ELF-1 (cell line): ENCODE results near the gene CCDC88A.
"Not testable (repeated sequence)": the region's sequence is repeated elsewhere in the genome, so short reads cannot be mapped to it uniquely, and the experiment has no call there.

Experiments used
- DNase-seq: peaks from one replicate; pipeline ENCODE4 v3.0.0-alpha.2; 2016; ENCODE audit warnings: low read depth, low spot score

Gene CCDC88A

DNA sequence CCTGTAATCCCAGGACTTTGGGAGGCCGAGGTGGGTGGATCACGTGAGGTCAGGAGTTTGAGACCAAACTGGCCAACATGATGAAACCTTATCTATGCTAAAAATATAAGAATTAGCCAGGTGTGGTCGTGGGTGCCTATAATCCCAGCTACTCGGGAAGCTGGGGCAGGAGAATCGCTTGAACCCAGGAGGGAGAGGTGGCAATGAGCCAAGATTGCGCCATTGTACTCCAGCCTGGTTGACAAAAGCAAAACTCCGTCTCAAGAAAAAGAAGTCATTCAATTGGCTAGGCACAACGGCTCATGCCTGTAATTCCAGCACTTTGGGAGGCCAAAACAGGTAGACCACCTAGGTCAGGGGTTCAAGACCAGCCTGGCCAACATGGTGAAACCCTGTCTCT lies 178.1 kb downstream of the CCDC88A start:
- DNase-seq: not testable (repeated sequence)

DNA sequence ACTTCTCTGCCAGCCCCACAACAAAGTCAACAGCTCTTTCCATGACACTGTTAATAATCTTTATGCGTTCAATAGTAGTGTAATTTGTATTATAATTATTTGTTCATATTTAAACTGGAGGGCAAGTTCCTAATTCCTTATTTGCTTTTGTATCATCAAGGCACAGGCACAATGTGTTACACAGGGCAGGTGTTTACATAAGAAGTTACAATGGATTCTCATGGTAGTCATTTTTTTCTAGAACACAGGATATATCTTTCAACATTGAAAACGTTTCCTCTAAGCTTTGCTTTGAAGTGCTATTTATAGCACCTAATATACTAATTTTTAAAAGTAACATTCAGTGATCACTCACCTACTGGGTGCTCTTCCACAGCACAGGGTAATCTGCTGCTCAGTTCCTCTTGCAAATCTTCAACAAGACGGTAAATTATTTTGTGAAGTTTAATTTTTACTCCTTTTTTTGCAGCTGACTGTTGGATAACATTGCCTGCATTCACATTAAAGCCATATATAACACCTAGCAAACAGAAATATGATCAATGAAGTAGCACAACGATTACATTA lies 179.9 kb downstream of the CCDC88A start:
- no peak for DNase-seq
